Peyer's patch (tissue), 4 donors: ENCODE results near the gene RASAL3.
"Not testable (repeated sequence)": the region's sequence is repeated elsewhere in the genome, so short reads cannot be mapped to it uniquely, and the experiment has no call there.

Source experiments
- CTCF ChIP-seq, 6 experiments: fragments of 450-650 bp in 4 of 6; fragments of 200-600 bp in 2 of 6; sonication (generic) in 1 of 6; IDR thresholded peaks; one replicate each; pipeline ENCODE4 v1.5.1; 2017 to 2019; ENCODE audit warnings: antibody characterized with exemption in 6 of 6, mild to moderate bottlenecking in 3 of 6, moderate library complexity in 1 of 6
- POLR2A ChIP-seq, 2 donors: fragments of 450-650 bp; IDR thresholded peaks; one replicate each; pipeline ENCODE4 v1.5.1; 2017; ENCODE audit warnings: antibody characterized with exemption in 2 of 2, mild to moderate bottlenecking in 2 of 2, moderate library complexity in 2 of 2

- TF ChIP-seq CTCF, POLR2A (IDR thresholded peaks at IDR 0.05): not testable (repeated sequence)
Measured at GRCh38 chr19:15485768-15486167, 21.4 kb upstream of the RASAL3 start.
